Esophagus (tissue), 2 donors: ENCODE data around the gene FUBP3. TPM values are rescaled to one million over a fixed set of nuclear protein-coding genes. Genes with fewer than 3 reads are reported as not detected.
"Not testable (repeated sequence)": the region's sequence is repeated elsewhere in the genome, so short reads cannot be mapped to it uniquely, and the experiment has no call there.

Experiments used
- H3K27ac ChIP-seq, 2 donors: one replicate each; pipeline ENCODE4 v1.5.1; 2013; ENCODE audit warnings: low read depth in 2 of 2, mild to moderate bottlenecking in 2 of 2, inconsistent platforms in 1 of 2, low read length in 1 of 2, moderate library complexity in 1 of 2
- H3K27me3 ChIP-seq, 2 donors: one replicate each; pipeline ENCODE4 v1.6.1; 2013; ENCODE audit warnings: low read length in 2 of 2, control low read depth in 1 of 2, mild to moderate bottlenecking in 1 of 2; ENCODE audit not compliant: insufficient read depth in 2 of 2, control insufficient read depth in 1 of 2
- H3K36me3 ChIP-seq, 2 donors: one replicate each; pipeline ENCODE4 v1.6.1; 2013; ENCODE audit warnings: low read length in 1 of 2; ENCODE audit not compliant: control insufficient read depth in 2 of 2, insufficient read depth in 2 of 2
- H3K4me1 ChIP-seq, 2 donors: one replicate each; pipeline ENCODE4 v1.6.1; 2013; ENCODE audit warnings: low read length in 1 of 2; ENCODE audit not compliant: control insufficient read depth in 2 of 2, insufficient read depth in 2 of 2
- H3K4me3 ChIP-seq, 2 donors: one replicate each; pipeline ENCODE4 v1.5.1; 2013; ENCODE audit warnings: low read length in 2 of 2, mild to moderate bottlenecking in 2 of 2, low read depth in 1 of 2, moderate library complexity in 1 of 2
- H3K9me3 ChIP-seq, 2 donors: one replicate each; pipeline ENCODE4 v1.6.1; 2013; ENCODE audit warnings: mild to moderate bottlenecking in 2 of 2, low read depth in 1 of 2, low read length in 1 of 2, moderate library complexity in 1 of 2; ENCODE audit not compliant: control insufficient read depth in 2 of 2, insufficient read depth in 1 of 2
- WGBS, 2 donors: extraction: QIAGEN DNeasy Blood & Tissue Kit; methylation state at CpG; one replicate each; pipeline ENCODE4 v1.1.7; 2013; 5-methylcytosine and 5-hydroxymethylcytosine counted together
- polyA plus RNA-seq, 2 donors: library from polyadenylated mRNA; stranded (reverse); fragments of 200-250 nt; gene quantifications; one replicate each; pipeline ENCODE4 v1.2.3, GENCODE V29; 2013
- donor health status: healthy with polysubstance abuse.
- donor health status: Bipolar disorder and iron deficiency.

Gene FUBP3
- polyA plus RNA-seq, 2 donors, result 11.3 to 23.1 TPM

GRCh38 chr9:130685945-130686344, 106.6 kb downstream of the FUBP3 start:
- WGBS, 2 donors, result 94 to 95% methylated on average over 11 of the region's 11 CpGs
- not testable (repeated sequence) for H3K27ac ChIP-seq, H3K4me3 ChIP-seq, H3K36me3 ChIP-seq, H3K4me1 ChIP-seq, H3K27me3 ChIP-seq, H3K9me3 ChIP-seq

- no peaks in the 10 kb centered on the region for H3K36me3 ChIP-seq
- peaks cover 0 to 3% of the 10 kb centered on the region in 2 donors for H3K4me1 ChIP-seq
- H3K27me3 ChIP-seq, result no peaks in the 10 kb centered on the region
- no peak overlapping the region for H3K27ac ChIP-seq
- H3K4me3 ChIP-seq, result no peak overlapping the region
- WGBS, 2 donors, result 86% methylated on average over 2 of the region's 2 CpGs
- no peaks in the 10 kb centered on the region for H3K9me3 ChIP-seq
Measured at GRCh38 chr9:130687615-130688014, 108.2 kb downstream of the FUBP3 start.

Other genes with a start within 250 kb of the FUBP3 start
- gene ASS1, start 134.6 kb upstream of the FUBP3 start, polyA plus RNA-seq, result 10 to 100 TPM; 63.6 to 79.5 TPM
- under 1 TPM in 1 of 2 donors, not detected in 1; 0.04 TPM for gene PRDM12, start 85.0 kb downstream of the FUBP3 start, polyA plus RNA-seq
- gene EXOSC2, start 114.2 kb downstream of the FUBP3 start, polyA plus RNA-seq, result 10 to 100 TPM; 14.3 to 17.4 TPM